ENCODE results near the gene LAX1. TPM values are rescaled to one million over a fixed set of nuclear protein-coding genes. Genes with fewer than 3 reads are reported as not detected.
"Not testable (repeated sequence)": the region's sequence is repeated elsewhere in the genome, so short reads cannot be mapped to it uniquely, and the experiment has no call there.

The LAX1 gene
- total RNA-seq, 2 experiments from 2014 or later, result 14.0 to 14.3 TPM

DNA sequence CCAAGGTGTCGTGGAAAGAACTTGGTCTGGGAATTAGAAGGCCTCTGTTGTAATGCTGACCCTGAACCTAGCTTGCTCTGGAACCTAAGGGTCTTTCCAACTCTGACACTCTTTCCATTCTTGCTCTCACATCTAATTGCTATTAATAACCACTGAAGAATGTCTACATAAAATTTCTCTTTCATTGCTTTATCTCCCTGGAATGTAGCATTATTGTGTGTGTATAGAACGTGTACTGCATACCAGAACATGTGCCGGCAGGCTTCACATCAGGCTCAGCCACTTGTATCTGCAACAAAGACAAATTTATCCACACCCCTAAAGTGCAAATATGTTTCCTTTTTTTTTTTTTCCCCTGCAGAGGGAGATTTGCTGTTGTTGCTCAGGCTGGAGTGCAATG is 13.9 kb upstream of the LAX1 start:
- no peak for DNase-seq
- ChIA-PET CTCF (interaction anchor here (1.2 kb wide), 1 partner anchor 9 kb away, joined by 3 read pairs; no protein-coding TSS in a partner anchor), POLR2A (no interaction called here)
- no peak overlapping the region for H3K27ac Mint-ChIP-seq
- H3K27me3 Mint-ChIP-seq, result no peaks in the 10 kb centered on the region
- no peaks in the 10 kb centered on the region for H3K9me3 Mint-ChIP-seq
- H3K4me1 Mint-ChIP-seq (ENCODE audit: low read depth), result peaks cover 21% of the 10 kb centered on the region
- H3K36me3 Mint-ChIP-seq, result no peaks in the 10 kb centered on the region
- intact Hi-C loops (cut with micrococcal nuclease), result no loop called here
- H3K4me3 Mint-ChIP-seq, result no peak overlapping the region

DNA sequence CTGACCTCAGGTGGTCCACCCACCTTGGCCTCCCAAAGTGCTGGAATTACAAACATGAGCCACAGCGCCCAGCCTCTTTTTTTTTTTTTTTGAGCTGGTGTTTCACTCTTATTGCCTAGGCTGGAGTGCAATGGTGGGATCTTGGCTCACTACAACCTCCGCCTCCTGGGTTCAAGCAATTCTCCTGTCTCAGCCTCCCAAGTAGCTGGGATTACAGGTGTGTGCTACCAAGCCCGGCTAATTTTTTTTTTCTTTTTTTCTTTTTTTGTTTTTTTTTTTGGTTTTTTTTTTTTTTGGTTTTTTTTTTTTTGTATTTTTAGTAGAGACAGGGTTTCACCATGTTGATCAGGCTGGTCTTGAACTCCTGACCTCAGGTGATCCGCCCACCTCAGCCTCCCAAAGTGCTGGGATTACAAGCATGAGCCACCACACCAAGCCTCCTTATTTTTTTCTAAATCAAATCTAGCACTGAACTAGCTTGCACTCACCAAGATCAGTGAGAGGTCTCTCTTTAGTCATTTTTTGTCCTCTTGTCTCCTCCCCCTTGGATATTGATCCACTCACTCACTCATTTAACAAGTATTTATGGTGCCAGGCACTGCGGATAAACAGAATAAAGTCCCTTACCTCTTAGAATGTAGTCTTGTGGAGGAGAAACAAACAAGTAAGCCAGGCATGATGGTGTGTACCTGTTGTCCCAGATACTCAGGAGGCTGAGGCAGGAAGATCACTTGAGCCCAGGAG is 13.2 kb upstream of the LAX1 start:
- DNase-seq; H3K27ac Mint-ChIP-seq; H3K27me3 Mint-ChIP-seq; intact Hi-C loops (cut with micrococcal nuclease); H3K4me3 Mint-ChIP-seq; H3K36me3 Mint-ChIP-seq; H3K9me3 Mint-ChIP-seq: not testable (repeated sequence)
- ChIA-PET POLR2A (interaction anchor here (0.6 kb wide), 1 partner anchor 634 kb away, joined by 3 read pairs; no protein-coding TSS in a partner anchor), CTCF (interaction anchor here (1.2 kb wide), 1 partner anchor 9 kb away, joined by 3 read pairs; no protein-coding TSS in a partner anchor)
- peaks cover 27% of the 10 kb centered on the region for H3K4me1 Mint-ChIP-seq (ENCODE audit: low read depth)

DNA sequence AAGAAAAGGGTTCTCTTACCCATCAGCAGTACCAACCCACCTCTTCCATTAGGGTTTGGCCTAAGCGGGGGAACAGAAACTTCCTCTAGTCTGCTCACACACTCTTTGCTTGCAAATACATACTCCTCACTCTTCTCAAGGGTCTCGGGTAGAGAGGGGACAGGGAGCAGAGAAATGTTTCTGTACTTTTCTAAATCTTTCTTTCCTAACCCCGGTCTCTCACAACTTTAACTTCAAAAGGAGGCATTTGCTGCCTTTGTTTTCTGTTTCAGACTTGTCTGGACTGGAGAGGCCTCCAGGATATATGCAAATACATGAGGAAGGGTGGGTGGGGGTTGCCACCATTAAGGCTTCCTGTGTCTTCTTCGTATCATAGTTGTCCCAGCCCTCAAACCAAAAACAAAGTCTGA is 10.5 kb upstream of the LAX1 start:
- CTCF ChIA-PET, result no interaction called here
- peak; percentile 48 for DNase-seq
- H3K4me3 Mint-ChIP-seq, result peak overlapping the region; percentile 36
- no peaks in the 10 kb centered on the region for H3K27me3 Mint-ChIP-seq
- no peaks in the 10 kb centered on the region for H3K9me3 Mint-ChIP-seq
- intact Hi-C loops (cut with micrococcal nuclease), result loop anchor here (1.0 kb wide), 1 partner anchor 11 kb away; the partner anchor contains the start of gene LAX1
- peak overlapping the region; percentile 90 for H3K27ac Mint-ChIP-seq
- H3K4me1 Mint-ChIP-seq (ENCODE audit: low read depth), result peaks cover 32% of the 10 kb centered on the region
- POLR2A ChIA-PET, result interaction anchor here (1.4 kb wide), 1 partner anchor 11 kb away, joined by 3 read pairs; no protein-coding TSS in a partner anchor
- no peaks in the 10 kb centered on the region for H3K36me3 Mint-ChIP-seq

DNA sequence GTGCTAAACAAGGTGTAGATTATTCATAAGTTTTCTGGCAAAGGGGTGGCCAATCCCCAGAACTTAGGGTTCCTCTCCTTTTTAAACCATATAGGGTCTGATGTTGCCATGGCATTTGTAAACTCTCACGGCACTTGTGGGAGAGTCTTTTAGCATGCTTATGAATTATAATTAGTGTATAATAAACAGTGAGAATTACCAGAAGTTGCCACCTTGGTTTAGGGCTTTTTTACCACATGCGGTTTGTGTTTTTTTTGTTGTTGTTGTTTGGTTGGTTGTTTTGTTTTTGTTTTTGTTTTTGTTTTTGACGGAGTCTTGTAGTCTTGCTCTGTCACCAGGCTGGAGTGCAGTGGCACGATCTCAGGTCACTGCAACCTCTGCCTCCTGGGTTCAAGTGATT is 8.9 kb upstream of the LAX1 start:
- no peaks in the 10 kb centered on the region for H3K36me3 Mint-ChIP-seq
- H3K27me3 Mint-ChIP-seq, result no peaks in the 10 kb centered on the region
- intact Hi-C loops (cut with micrococcal nuclease), result no loop called here
- peaks cover 32% of the 10 kb centered on the region for H3K4me1 Mint-ChIP-seq (ENCODE audit: low read depth)
- no peak overlapping the region for H3K4me3 Mint-ChIP-seq
- DNase-seq, result no peak
- POLR2A ChIA-PET, result interaction anchor here (1.3 kb wide), 1 partner anchor 8 kb away, joined by 7 read pairs; the partner anchor contains the start of gene LAX1
- H3K27ac Mint-ChIP-seq, result peak overlapping the region; percentile 10
- no peaks in the 10 kb centered on the region for H3K9me3 Mint-ChIP-seq
- CTCF ChIA-PET, result interaction anchor here (0.7 kb wide), 1 partner anchor 164 kb away, joined by 3 read pairs; no protein-coding TSS in a partner anchor

DNA sequence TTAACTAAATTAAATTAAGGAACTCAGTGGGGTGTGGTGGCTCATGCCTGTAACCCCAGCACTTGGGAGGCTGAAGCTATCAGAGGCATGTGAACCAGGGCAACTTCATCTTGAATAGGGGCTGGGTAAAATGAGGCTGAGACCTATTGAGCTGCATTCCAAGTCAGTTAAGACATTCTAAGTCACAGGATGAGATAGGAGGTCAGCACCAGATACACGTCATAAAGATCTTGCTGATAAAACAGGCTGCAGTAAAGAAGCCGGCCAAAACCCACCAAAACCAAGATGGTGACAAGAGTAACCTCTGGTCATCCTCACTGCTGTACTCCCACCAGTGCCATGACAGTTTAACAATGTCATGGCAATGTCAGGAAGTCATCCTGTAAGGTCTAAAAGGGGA is 6.2 kb upstream of the LAX1 start:
- H3K36me3 Mint-ChIP-seq; POLR2A ChIA-PET; H3K27me3 Mint-ChIP-seq; H3K9me3 Mint-ChIP-seq; CTCF ChIA-PET; H3K27ac Mint-ChIP-seq; DNase-seq; intact Hi-C loops (cut with micrococcal nuclease); H3K4me3 Mint-ChIP-seq: not testable (repeated sequence)
- H3K4me1 Mint-ChIP-seq (ENCODE audit: low read depth), result peaks cover 41% of the 10 kb centered on the region

DNA sequence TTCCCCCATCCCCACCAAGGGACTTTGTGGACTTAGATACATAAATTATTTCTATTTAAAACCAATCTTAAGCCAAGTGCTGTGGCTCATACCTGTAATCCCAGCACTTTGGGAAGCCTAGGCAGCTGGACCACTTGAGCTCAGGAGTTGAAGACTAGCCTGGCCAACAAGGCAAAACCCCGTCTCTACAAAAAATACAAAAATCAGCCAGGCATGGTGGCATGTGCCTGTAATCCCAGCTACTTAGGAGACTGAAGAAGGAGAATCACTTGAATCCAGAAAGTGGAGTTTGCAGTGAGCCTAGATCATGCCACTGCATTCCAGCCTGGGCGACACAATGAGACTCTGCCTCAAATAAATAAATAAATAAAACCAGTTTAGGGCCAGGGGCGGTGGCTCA is 4.5 kb upstream of the LAX1 start:
- Mint-ChIP-seq H3K36me3 (peaks cover 5% of the 10 kb centered on the region), H3K4me1 (ENCODE audit: low read depth) (peaks cover 41% of the 10 kb centered on the region), H3K9me3 (no peaks in the 10 kb centered on the region), H3K27ac (no peak overlapping the region), H3K4me3 (no peak overlapping the region), H3K27me3 (no peaks in the 10 kb centered on the region)
- intact Hi-C loops (cut with micrococcal nuclease), result loop anchor here (10.0 kb wide), 2 partner anchors 64 to 476 kb away; no protein-coding TSS in a partner anchor
- DNase-seq, result no peak
- POLR2A ChIA-PET, result no interaction called here
- CTCF ChIA-PET, result no interaction called here

DNA sequence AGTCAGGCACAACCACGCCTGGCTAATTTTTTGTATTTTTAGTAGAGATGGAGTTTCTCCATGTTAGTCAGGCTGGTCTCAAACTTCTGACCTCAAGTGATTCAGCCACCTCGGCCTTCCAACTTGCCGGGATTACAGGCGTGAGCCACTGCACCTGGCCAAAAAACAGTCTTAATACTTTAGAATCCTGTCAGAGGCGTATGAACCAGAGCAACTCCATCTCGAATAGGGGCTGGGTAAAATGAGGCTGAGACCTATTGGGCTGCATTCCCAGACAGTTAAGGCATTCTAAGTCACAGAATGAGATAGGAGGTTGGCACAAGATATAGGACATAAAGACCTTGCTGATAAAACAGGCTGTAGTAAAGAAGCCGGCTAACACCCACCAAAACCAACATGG is 3.0 kb upstream of the LAX1 start:
- H3K4me3 Mint-ChIP-seq, DNase-seq, CTCF ChIA-PET, H3K27me3 Mint-ChIP-seq, H3K36me3 Mint-ChIP-seq, POLR2A ChIA-PET, H3K9me3 Mint-ChIP-seq: not testable (repeated sequence)
- peak overlapping the region; percentile 65 for H3K27ac Mint-ChIP-seq
- intact Hi-C loops (cut with micrococcal nuclease), result loop anchor here (10.0 kb wide), 2 partner anchors 63 to 477 kb away; no protein-coding TSS in a partner anchor
- peaks cover 29% of the 10 kb centered on the region for H3K4me1 Mint-ChIP-seq (ENCODE audit: low read depth)

DNA sequence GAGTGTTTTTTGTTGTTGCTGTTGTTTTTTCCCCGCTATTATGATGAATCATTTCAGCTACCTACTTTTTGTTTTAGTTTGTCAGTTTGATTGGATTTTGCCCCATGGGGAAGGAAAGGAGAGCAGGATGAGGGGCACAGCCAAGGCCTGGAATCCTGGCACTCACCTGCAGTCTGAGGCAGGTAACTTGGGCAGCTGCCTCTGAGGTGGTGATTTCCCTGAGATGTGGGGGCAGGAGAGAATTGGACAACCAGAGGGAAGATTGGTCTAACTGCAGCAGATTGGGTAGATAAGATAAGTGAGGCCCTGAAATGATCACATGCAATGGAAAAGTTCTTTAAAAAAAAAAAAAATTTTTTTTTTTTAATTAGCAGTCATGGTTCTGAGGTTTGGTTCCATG is 1.5 kb upstream of the LAX1 start:
- CTCF ChIA-PET, result interaction anchor here (1.9 kb wide), 1 partner anchor 275 kb away, joined by 9 read pairs; no protein-coding TSS in a partner anchor
- Mint-ChIP-seq H3K9me3 (no peaks in the 10 kb centered on the region), H3K4me3 (no peak overlapping the region), H3K4me1 (ENCODE audit: low read depth) (peaks cover 37% of the 10 kb centered on the region), H3K36me3 (peaks cover 10% of the 10 kb centered on the region), H3K27me3 (no peaks in the 10 kb centered on the region), H3K27ac (peak overlapping the region; percentile 100)
- POLR2A ChIA-PET, result interaction anchor here (1.1 to 1.6 kb wide), 3 partner anchors 8 to 110 kb away, joined by 3 to 7 read pairs (median 5); no protein-coding TSS in a partner anchor
- DNase-seq, result no peak
- intact Hi-C loops (cut with micrococcal nuclease), result loop anchor here (10.0 kb wide), 2 partner anchors 61 to 479 kb away; no protein-coding TSS in a partner anchor

DNA sequence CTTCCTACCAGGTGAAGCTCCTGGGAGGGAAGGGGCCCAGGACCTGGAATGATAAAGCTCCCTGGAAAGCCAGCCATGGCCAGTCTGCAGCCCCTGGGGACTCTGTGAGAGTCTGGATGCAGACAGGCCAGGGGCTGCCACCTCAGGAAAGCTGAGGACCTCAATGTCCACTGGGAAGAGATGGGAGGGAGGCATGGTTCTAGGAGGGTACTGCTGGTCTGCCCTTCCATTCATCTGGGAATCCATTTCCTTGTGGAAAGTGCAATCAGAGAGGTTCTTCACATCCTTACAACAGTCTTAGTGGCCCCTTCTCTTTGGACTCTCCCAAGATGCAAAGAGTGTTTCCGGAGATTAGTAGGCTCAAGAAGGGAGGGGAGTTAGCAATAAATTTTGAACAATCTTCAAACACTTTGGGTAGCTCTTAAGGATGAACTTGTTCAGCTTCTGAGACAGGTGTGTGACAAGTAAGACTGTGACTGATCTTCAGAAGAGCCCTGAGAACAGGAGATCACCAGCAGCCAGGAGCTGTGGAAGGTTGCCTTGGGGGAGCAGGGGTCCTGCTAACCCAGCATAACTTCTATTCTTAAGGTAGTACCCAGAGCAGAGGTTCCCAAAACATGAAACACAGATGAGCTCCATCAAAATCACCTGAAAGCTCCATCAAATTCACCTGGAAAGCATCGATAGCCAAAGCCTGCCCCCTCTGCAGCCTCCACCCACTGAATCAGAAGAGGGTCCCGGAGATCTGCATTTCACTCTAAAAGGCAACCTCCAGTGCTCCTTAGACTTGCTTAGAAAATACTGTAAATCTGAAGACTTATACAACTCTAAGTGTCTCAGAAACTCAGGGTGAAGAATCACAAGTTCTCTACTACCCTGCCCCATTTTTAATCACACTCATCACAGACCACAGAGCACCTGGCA is 616 bp upstream of the LAX1 start:
- Mint-ChIP-seq H3K4me3 (peak overlapping the region; percentile 94), H3K27me3 (no peaks in the 10 kb centered on the region), H3K4me1 (ENCODE audit: low read depth) (peaks cover 38% of the 10 kb centered on the region), H3K9me3 (no peaks in the 10 kb centered on the region), H3K36me3 (peaks cover 11% of the 10 kb centered on the region), H3K27ac (peak overlapping the region; percentile 100)
- DNase-seq, result no peak
- CTCF ChIA-PET, result interaction anchor here (0.6 to 1.9 kb wide), 6 partner anchors 62 to 424 kb away, joined by 3 to 9 read pairs (median 4); partner anchors contain the start of gene ATP2B4
- POLR2A ChIA-PET, result interaction anchor here (0.5 to 2.1 kb wide), 24 partner anchors 9 to 743 kb away, joined by 3 to 18 read pairs (median 4); partner anchors contain the start of genes ATP2B4, ZBED6 and ZC3H11A
- intact Hi-C loops (cut with micrococcal nuclease), result loop anchor here (1.0 to 10.0 kb wide), 10 partner anchors 10 to 480 kb away; partner anchors contain the start of genes ATP2B4, SNRPE, ZBED6 and ZC3H11A

DNA sequence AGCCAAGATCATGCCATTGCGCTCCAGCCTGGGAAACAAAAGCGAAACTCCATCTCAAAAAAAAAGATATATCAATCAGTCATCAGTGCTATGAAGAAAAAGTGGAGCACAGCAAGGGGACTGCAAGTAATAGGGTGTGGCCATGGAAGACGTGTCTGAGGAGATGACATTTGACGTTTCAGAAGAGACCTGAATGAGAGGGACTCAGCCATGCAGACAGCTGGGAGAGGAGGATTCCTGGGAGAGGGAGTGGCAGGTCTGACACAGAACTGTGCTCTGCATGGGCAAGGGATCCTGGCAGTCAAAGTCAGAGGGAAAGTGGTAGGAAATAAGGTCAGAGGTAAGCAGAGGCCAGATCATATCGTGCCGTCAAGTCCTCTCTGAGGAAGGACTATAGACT is 3.3 kb downstream of the LAX1 start:
- H3K4me1 Mint-ChIP-seq (ENCODE audit: low read depth), result peaks cover 31% of the 10 kb centered on the region
- peaks cover 28% of the 10 kb centered on the region for H3K36me3 Mint-ChIP-seq
- H3K27me3 Mint-ChIP-seq, result no peaks in the 10 kb centered on the region
- H3K27ac Mint-ChIP-seq, result peak overlapping the region; percentile 74
- POLR2A ChIA-PET, result no interaction called here
- H3K4me3 Mint-ChIP-seq, result no peak overlapping the region
- H3K9me3 Mint-ChIP-seq, result no peaks in the 10 kb centered on the region
- peak; percentile 28 for DNase-seq
- CTCF ChIA-PET, result no interaction called here
- intact Hi-C loops (cut with micrococcal nuclease), result loop anchor here (5.0 to 10.0 kb wide), 4 partner anchors 36 to 483 kb away; no protein-coding TSS in a partner anchor

DNA sequence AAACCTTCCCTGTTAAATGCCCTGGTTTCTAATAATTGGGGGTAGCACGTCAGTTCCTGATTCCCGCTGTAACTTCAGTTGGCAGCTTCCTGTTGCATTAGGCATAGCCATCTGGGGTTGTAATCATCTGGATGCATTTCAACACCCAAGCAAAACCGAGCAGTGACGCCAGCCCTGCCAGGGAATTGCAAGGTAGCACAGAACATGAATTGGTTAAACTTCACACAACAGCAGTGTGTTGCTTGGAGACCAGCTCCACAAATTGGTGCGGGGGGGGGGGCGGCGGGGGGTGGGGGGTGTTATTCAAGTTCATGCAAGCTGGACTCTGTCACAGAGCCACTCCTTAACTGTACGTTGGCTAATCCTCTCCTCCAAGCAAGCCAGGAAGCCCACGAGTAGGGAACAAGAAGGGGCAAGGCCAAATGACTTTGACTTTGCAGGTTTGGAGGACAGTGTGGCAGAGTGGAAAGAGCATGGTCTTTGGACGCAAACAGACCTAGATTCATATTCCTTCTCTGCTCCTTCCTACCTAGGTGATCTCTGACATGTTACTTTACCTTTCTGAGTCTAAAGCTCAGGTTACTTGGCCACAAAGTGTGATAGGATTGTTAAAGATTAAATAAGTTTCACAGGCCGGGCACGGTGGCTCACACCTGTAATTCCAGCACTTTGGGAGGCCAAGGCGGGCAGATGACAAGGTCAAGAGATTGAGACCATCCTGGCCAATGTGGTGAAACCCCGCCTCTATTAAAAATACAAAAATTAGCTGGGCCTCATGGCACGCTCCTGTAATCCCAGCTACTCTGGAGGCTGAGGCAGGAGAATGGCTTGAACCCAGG is 4.7 kb downstream of the LAX1 start:
- CTCF ChIA-PET, result no interaction called here
- H3K4me3 Mint-ChIP-seq, result no peak overlapping the region
- H3K36me3 Mint-ChIP-seq, result peaks cover 37% of the 10 kb centered on the region
- intact Hi-C loops (cut with micrococcal nuclease), result loop anchor here (5.0 to 10.0 kb wide), 4 partner anchors 37 to 485 kb away; no protein-coding TSS in a partner anchor
- no peak for DNase-seq
- no peaks in the 10 kb centered on the region for H3K27me3 Mint-ChIP-seq
- no peak overlapping the region for H3K27ac Mint-ChIP-seq
- peaks cover 17% of the 10 kb centered on the region for H3K4me1 Mint-ChIP-seq (ENCODE audit: low read depth)
- no peaks in the 10 kb centered on the region for H3K9me3 Mint-ChIP-seq
- POLR2A ChIA-PET, result no interaction called here
